GM19467 (cell line): ENCODE data around the gene PCIF1.
A peak's percentile ranks its signal among the peaks of the same experiment; 100 is the strongest.
"Not testable (repeated sequence)": the region's sequence is repeated elsewhere in the genome, so short reads cannot be mapped to it uniquely, and the experiment has no call there.

Experiments
- ATAC-seq: cut with Tn5 transposase; IDR thresholded peaks from one replicate; pipeline ENCODE4 v1.9.1; 2021; ENCODE audit warnings: mild to moderate bottlenecking, moderate library complexity; ENCODE audit not compliant: unreplicated experiment

PCIF1 gene

DNA sequence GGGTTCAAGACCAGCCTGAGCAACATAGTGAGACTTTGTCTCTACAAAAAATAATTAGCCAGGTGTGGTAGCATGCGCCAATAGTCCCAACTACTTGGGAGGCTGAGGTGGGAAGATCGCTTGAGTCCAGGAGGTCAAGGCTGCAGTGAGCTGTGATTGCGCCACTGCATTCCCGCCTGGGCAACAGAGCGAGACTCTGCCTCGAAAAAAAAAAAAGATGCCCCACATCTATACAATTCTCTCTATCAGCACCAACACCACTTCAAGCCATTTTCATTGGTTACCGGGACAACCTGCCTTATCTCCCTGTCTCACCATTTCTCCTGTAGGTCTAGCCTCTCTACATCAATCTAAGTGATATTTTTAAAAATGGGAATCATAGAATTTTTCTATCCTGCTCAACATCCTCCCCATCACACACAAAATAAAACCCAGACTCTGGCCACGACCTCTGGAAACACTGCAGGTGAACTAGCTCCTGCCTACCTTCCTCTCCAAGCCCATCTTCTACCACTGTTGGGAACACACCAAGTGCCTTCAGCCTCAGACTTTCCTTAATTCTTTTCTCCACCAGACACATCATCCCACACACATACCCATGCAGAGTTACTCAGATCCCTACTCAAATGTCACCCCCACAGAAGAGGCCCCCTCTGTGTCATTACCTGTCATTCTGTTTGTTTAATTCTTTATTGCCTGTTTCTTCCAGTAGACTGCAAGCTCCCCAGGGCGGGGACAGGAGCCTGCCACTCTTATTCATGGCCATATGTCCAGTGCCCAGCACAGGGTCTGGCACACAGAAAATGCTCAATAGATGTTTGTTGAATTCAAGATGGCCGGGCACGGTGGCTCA lies 12.9 kb upstream of the PCIF1 start:
- no peak for ATAC-seq

DNA sequence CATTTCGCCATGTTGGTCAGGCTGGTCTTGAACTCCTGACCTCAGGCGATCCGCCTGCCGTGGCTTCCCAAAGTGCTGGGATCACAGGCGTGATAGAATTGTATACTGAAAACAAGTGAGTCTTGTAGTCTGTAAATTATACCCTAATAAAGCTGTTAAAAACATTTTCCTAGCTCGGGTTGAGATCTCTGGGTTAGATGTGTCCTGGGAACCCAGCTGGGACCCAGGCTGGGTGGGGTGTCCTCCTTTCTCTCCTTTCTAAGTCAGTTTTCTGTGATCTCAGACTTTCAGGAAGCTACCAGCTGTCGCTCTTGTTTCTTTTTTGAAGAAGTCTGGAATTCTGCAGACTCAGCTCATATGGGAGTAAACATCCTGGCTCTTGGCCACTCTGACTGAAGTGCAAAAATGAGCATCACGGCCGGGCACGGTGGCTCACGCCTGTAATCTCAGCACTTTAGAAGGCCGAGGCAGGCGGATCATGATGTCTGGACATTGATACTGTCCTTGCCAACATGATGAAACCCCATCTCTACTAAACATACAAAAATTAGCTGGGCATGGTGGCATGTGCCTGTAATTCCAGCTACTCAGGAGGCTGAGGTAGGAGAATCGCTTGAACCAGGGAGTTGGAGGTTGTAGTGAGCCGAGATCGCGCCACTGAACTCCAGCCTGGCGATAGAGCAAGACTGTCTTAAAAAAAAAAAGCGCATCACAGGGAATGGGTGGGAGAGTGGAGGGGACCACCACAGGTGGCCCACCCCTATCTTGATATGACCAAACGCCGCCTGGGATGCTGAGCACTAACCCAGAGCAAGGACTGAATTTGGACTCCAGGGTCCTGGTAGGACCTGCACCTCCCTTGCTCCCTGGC lies 9.9 kb upstream of the PCIF1 start:
- ATAC-seq, result no peak

DNA sequence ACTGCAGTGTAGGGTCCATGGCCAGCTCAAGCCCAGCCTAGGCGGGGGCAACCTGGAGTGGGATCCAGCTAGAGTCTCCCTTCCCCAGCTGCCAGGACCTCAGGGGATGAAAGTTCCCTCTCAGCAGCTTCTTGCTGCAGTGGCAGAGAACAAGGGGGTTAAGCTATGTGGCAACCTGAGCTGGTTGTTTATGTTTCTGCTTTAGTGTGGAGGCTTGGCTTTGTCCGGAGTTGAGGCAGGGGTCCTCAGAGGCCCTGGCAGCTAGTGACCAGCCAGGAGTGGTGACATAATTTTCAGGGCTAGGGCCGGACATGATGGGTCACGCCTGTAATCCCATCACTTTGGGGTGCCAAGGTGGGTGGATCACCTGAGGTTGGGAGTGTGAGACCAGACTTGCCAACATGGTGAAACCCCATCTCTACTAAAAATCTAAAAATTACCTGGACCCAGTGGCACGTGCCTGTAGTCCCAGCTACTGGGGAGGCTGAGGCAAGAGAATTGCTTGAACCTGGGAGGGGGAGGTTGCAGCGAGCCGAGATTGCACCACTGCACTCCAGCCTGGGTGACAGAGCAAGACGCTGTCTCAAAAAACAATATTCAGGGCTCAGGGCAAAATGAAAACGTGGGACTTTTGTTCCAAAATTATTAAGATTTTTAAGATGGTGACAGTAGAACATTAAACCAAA lies 8.5 kb upstream of the PCIF1 start:
- ATAC-seq, result no peak

DNA sequence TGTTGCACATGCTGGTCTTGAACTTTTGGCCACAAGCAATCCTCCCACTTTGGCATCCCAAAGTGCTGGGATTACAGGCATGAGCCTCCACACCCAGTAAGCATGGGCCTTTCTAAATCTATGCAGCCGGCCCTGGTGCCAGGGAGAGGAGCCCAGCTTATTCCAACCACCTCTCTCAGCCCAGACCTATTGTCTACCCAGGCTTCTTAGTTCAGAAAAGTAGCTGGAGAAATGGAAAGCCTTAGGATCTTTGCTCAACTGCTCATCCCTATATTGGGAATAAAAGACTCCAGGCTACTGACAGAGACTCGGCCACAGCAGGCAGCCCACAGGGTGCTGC lies 7.8 kb upstream of the PCIF1 start:
- ATAC-seq, result no peak

DNA sequence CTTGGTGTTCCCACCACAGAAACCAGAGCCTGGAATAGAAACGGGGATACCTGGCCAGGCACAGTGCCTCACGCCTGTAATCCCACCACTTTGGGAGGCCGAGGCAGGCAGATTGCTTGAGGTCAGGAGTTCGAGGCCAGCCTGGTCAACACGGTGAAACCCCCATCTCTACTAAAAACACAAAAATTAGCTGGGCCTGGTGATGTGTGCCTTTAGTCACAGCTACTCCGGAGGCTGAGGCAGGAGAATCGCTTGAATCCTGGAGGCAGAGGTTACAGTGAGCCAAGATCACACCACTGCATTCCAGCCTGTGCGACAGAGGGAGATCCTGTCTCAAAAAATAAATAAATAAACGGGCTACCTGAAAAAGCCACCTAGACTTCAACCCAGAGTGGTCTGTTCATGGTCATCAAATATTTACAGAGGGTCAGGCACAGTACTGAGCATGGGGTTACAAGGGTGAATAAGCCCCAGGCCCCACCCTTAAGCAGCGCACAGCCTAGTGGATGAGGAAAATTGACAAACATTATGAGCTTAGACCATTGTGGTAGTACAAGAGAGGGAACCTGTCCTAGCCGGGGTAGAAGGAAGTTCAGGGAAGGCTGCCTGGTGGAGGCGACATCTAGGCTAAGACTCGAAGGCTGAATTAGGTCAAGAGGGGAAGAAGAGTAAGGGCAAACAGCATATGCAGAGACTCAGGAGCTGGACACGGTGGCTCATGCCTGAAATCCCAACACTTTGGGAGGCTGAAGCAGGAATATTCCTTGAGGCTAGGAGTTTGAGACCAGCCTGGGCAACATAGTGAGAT lies 7.2 kb upstream of the PCIF1 start:
- no peak for ATAC-seq

DNA sequence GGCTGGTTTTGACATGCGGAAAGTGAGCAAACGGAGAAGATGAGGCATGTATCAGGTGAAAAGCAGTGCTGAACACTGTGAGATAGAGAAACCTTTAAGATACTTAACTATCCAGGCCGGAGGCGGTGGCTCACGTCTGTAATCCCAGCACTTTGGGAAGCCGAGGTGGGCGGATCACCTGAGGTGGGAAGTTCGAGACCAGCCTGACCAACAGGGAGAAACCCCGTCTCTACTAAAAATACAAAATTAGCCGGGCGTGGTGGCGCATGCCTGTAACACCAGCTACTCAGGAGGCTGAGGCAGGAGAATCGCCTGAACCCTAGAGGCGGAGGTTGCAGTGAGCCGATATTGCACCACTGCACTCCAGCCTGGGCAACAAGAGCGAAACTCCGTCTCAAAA lies 2.8 kb upstream of the PCIF1 start:
- ATAC-seq, result not testable (repeated sequence)

DNA sequence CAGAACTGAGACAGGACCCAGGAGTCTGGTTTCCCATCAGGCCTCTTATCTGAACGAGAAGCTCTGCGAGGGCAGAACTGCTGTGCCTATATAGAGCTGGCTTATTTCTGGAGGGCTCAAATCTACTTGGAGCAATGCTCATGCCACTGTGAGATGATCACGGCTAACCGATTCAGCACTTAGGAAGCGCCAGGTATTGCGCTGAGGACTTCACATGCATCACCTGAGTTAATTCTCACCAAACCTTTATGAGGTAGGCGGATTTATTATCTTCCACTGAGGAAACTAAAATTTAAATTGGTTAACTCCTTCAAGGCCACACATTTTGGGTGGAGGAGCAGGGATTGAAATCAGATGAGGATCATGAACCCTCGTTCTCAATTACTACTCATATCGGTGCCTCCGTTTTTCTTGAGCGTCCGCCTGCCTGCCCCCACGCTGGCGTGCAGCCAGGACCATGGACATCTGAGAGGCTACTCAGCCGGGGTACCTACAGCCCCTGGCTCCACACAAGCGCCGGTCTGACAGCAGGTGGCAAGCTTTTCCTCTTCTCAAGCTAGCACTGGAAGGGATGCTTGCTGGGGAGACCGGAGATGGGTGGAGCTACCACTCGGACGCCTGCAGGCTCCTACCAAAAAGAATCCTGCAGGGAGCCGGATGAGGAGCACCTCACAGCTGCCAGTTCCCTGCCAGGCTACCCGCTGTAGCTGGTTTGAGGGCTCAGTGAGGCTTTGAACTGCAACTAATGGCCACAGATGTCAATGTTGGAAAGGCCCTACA lies 1.0 kb upstream of the PCIF1 start:
- no peak for ATAC-seq

DNA sequence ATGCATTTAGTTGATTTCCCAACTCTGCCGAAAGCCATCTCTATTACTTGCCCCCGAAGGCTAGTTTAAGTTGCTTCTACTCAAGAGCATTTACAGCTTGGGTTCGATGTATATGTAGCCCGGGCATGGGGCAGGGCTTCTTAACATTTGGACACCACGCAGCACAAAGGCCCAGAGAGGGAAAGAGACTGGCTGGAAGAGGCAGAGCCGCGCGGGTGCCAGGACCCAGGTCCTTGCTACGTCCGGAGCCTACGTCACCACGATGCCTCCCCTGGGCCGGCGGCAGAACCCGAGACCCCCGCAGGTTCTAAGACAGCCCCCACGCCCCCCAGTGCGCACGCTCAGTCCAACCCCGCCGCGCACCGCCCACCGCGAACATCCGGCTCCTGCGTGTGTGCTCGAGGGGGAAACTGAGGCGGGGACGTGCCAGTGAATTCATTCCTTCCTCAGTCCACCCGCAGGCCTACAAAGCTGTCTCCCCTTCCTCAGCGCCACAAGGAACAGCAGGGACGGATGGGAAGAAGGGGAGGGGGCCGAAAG lies 367 bp upstream of the PCIF1 start:
- peak; percentile 3 for ATAC-seq

DNA sequence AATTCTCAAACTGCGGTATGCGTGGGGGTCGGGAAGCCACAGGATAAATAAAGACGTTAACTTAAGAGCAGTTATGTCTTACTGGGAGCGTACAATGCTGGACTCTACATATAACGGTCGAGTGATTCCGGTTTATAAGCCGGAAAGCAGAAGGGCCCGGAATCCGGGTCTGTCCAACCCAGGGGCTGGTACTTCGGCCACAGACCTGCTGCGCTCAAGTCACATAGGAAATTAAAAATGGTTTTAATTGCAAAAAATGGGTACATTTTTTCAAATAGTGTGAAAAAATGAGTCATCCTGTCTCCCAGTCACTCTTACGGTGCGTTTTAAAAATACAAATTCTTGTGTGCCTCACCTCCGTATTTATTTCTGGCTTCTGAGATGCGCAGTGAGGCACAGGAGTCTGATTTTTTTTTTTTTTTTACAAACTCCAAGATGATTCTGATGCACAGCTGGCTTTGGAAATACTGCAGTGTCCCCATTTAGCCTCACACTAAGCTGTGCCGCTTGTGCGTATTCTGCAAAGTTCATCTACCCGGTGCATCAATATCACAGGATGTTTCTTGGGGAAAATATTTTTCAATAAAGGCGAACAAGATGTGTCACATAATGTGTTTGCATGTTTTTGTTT lies 1.0 kb downstream of the PCIF1 start:
- no peak for ATAC-seq

DNA sequence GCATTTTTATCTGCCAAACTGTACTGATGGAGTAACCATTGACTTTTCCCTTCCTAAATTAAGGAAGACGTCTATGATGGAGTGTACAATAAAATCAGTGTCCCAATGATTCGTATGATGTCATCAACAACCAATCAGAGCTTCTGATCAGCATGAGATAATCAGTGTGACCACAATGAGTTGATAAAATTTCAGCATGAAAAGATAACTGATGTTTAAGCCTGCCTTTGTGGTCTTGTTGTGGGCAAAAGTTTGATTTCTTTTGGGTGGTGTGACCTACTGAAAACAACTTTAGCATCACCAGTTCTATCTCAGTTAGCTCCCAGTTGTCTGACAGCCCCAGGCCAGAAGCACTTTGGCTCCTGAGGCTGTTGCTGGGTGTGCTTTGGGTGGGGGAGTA lies 3.3 kb downstream of the PCIF1 start:
- ATAC-seq, result no peak

DNA sequence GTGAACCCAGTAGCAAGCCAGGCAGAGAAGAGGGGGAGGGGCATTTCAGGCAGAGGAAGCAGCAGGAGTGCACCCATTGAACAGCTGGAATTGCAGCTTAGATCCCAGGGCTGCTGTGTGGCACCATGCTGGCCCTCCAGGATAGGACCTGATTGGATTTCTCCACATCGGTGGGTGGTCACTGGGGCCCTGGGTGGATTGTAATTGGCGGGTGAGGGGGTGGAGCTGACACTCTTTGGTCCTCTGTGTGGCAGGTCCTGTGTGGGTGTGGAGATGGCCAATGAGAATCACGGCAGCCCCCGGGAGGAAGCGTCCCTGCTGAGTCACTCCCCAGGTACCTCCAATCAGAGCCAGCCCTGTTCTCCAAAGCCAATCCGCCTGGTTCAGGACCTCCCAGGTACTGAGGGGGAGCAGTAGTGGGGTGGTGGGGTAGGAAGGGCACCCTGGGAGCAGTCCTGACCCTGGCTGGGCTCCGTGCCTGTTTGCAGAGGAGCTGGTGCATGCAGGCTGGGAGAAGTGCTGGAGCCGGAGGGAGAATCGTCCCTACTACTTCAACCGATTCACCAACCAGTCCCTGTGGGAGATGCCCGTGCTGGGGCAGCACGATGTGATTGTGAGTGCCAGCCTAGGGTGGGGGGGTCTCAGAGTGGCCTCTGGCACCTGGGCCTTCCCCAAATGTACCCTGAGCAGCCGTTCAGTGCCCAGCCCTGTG lies 4.4 kb downstream of the PCIF1 start:
- ATAC-seq, result no peak

DNA sequence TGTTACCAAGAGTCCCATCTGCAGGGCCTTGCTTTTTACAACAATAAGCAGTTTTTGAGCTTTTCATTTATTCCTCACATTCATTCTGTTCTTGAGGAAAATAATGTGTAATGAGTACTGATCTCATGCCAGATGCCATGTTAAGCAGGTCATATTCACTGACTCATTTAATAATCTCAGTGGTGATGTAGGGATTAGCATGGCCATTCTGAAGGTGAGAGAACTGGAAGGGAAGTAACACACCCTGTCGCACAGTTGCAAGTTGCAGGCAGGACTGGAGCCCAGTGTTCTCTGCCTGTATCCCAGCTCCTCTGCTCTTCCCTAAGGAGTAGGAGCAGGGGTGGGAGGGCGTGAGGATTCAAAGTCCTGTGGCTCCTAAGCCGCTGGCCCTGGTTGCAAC lies 5.6 kb downstream of the PCIF1 start:
- ATAC-seq, result no peak

DNA sequence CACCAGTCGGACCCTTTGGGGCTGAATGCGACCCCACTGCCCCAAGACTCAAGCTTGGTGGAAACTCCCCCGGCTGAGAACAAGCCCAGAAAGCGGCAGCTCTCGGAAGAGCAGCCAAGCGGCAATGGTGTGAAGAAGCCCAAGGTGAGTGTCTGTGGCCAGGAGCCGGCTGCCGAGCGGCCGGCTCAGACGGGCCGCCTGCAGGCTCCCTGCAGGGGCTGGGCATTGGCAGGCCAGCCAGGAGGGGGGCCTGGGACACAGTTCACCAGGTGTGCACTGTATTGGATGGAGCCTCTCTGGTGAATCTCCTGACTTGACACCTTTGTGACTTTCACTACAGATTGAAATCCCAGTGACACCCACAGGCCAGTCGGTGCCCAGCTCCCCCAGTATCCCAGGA lies 6.0 kb downstream of the PCIF1 start:
- no peak for ATAC-seq

DNA sequence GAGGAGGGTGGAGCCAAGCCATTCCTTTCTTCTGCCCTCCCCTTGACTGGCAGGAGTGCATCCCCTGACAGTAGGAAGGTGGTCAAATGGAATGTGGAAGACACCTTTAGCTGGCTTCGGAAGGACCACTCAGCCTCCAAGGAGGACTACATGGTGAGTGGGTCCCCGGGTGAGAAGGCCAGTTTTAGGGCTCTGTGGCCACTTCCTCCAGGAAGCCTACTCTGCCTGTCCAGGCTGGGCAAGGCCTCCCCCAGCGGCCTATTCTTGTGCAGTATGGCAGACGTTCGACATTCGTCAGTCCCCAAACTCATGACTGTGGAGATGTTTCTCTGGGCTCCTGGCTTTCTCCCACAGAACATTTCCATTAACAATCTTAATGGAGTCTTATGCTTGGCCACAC lies 9.1 kb downstream of the PCIF1 start:
- no peak for ATAC-seq

DNA sequence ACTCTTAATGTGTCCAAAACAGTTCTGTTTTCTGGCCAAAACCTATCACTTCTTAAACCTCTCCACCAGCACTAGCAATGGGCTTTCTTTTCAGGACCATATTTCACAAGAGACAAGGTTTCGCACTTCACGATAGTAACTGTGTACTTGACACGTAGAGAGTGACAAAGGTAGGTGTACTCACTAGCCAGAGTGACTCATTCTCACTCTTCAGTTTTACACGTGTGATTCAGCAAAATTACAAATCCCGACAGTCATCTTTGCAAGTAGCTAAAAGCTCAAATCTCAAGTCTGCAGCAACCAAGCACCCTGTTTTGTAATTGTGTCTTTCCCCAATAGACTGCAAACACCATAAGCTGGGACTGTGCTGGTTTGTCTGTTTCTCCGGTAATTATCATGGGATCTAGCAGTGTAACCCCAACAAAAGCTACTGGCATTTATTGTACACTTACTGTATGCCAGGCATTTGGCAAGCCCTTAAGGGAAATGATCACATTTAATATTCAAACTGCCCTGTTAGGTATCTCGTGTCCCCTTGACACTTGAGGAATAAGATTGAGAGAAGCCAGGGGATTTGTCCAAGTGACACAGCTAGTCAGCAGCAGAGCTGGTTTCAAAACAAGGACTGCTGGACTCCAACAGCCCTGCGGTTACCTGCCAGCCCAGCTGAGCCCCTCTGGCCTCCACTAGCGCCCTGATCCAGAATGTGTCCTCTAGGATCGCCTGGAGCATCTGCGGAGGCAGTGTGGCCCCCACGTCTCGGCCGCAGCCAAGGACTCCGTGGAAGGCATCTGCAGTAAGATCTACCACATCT lies 9.9 kb downstream of the PCIF1 start:
- no peak for ATAC-seq

DNA sequence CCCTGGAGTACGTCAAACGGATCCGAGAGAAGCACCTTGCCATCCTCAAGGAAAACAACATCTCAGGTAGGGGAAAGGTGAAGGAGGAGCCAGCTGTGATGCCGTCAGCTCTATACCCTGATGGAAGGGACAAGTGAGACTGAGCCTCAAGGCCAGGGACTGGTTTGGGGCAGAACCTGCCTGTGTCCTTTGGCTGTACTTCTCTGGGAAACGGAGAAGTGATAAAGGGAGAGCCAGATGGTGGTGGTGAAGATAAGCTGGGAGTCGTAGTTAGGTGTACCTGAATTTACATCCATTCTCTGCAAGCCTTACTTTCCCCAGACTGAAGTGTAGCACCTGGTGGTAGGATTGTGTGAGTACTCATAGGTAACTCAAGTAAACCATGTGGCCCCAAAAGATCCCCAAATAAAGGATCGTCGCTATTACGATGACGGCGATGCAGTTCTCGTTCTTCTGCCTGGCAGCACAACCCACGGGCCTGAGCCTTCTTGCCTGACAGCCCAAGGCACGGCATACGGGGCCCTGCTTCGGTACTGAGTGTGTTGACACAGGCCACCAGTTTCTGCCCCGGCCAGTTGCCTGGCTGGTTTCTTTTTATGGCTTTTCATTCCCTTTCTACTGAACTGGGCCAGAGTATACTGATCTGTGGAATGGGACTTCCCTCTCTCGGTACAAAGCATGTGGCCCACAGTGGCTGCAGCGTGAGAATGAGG lies 10.6 kb downstream of the PCIF1 start:
- no peak for ATAC-seq

DNA sequence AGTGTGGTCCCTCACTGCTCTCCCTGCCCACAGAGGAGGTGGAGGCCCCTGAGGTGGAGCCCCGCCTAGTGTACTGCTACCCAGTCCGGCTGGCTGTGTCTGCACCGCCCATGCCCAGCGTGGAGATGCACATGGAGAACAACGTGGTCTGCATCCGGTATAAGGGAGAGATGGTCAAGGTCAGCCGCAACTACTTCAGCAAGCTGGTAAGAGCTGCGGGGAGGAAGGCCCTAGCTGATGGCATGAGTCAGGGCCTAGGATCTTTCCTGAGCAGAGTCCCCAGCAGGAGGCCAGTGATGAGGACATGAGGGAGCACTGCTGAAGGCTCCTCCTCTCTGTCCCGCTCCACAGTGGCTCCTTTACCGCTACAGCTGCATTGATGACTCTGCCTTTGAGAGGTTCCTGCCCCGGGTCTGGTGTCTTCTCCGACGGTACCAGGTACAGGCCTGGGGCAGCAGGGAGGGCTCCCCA lies 11.2 kb downstream of the PCIF1 start:
- ATAC-seq, result no peak
